A549 (cell line): Measurements from ENCODE around the gene RFC1. TPM values are rescaled to one million over a fixed set of nuclear protein-coding genes. Genes with fewer than 3 reads are reported as not detected.
"Not testable (repeated sequence)": the region's sequence is repeated elsewhere in the genome, so short reads cannot be mapped to it uniquely, and the experiment has no call there.

Experiments
- ATAC-seq, 2 experiments: fragments of 200-7000 bp in 1 of 2; fragments of >200 bp in 1 of 2; cut with Nextera tagmentation in 1 of 2; cut with Tn5 transposase in 1 of 2; 3 replicates each; pipeline versions ENCODE4 v1.8.0 to v1.9.1; 2018 to 2020; ENCODE audit warnings: mild to moderate bottlenecking in 1 of 2, moderate library complexity in 1 of 2
- CTCF ChIA-PET: fragments of 300-600 bp; sonication (Branson Sonifier 250); formaldehyde crosslinking; extraction: SDS; loops from one replicate; lab custom pipeline; 2021; ENCODE audit warnings: antibody characterized with exemption, inconsistent platforms; lab: Yijun Ruan, JAX
- POLR2A ChIA-PET: fragments of 350-600 bp; formaldehyde crosslinking; extraction: SDS; loops from one replicate; lab custom pipeline; 2021; ENCODE audit warnings: antibody characterized with exemption, inconsistent platforms; lab: Yijun Ruan, JAX
- DNase-seq, 2 experiments: peaks; one replicate each; pipeline versions ENCODE4 v3.0.0 to v3.0.0-alpha.2; 2011 to 2016; ENCODE audit warnings: low read depth in 1 of 2, low spot score in 1 of 2
- FAIRE-seq: peaks from 2 replicates; lab custom pipeline; 2011; peaks lifted over from hg19 to GRCh38; lab: Jason Lieb, UNC
- H3K27ac ChIP-seq, 2 experiments: fragments of >200 bp; sonication (Bioruptor Twin); formaldehyde crosslinking; 3 replicates each; pipeline ENCODE4 v1.5.1; 2016 to 2017
- H3K4me1 ChIP-seq: fragments of >200 bp; sonication (Bioruptor Twin); formaldehyde crosslinking; 3 replicates; pipeline ENCODE4 v1.6.1; 2016
- H3K4me2 ChIP-seq: fragments of >200 bp; sonication (Bioruptor Twin); formaldehyde crosslinking; 3 replicates; pipeline ENCODE4 v1.6.1; 2016
- H3K4me3 ChIP-seq: fragments of >200 bp; sonication (Bioruptor Twin); formaldehyde crosslinking; 3 replicates; pipeline ENCODE4 v1.5.1; 2016
- H3K9me3 ChIP-seq: fragments of >200 bp; sonication (Bioruptor Twin); formaldehyde crosslinking; 3 replicates; pipeline ENCODE4 v1.6.1; 2016
- FOSL2 ChIP-seq, 2 experiments: fragments of 450-650 bp in 1 of 2; fragments of >200 bp in 1 of 2; sonication (Bioruptor Twin) in 1 of 2; formaldehyde crosslinking; IDR thresholded peaks; 2 replicates each; pipeline versions ENCODE4 v1.5.0 to v1.6.1; 2016 to 2020; ENCODE audit warnings: mild to moderate bottlenecking in 1 of 2, moderate library complexity in 1 of 2
- GATA3 ChIP-seq: IDR thresholded peaks from 2 replicates; pipeline ENCODE4 v1.6.1; 2012; ENCODE audit warnings: borderline replicate concordance
- HDAC2 ChIP-seq: fragments of 200-600 bp; sonication (generic); IDR thresholded peaks from 2 replicates; pipeline ENCODE4 v1.6.1; 2016
- KDM5A ChIP-seq: fragments of 200-600 bp; sonication (generic); IDR thresholded peaks from 2 replicates; pipeline ENCODE4 v1.6.1; 2016; ENCODE audit warnings: antibody characterized with exemption, mild to moderate bottlenecking
- MAFK ChIP-seq: fragments of 450-650 bp; IDR thresholded peaks from 2 replicates; pipeline ENCODE4 v1.6.1; 2014; ENCODE audit not compliant: partially characterized antibody
- NPAS2 ChIP-seq: fragments of 250-450 bp; sonication (Bioruptor Pico); IDR thresholded peaks from 2 replicates; pipeline ENCODE4 v1.8.0; 2022; ENCODE audit warnings: mild to moderate bottlenecking, moderate library complexity, borderline replicate concordance
- SREBF2 ChIP-seq: fragments of 450-650 bp; IDR thresholded peaks from 2 replicates; pipeline ENCODE4 v1.6.1; 2014; ENCODE audit warnings: mild to moderate bottlenecking, moderate library complexity
- TP53 ChIP-seq: fragments of 250-450 bp; sonication (Bioruptor Pico); IDR thresholded peaks from 2 replicates; pipeline ENCODE4 v1.5.0; 2021; ENCODE audit warnings: mild to moderate bottlenecking, moderate library complexity
- WGBS: methylation state at CpG from one replicate; pipeline ENCODE4 v1.1.6; 2017; ENCODE audit errors: missing lambda C conversion rate; 5-methylcytosine and 5-hydroxymethylcytosine counted together
- polyA plus RNA-seq, 4 experiments: library from polyadenylated mRNA; depleted of rRNA in 3 of 4; stranded (reverse); fragments of >200 nt; fragmentation: RNase III in 1 of 4; extraction: RNeasy Plus Mini Kit Qiagen cat#74134 plus additional on column Dnase treatment in 1 of 4; gene quantifications; 2 replicates in 3 of 4; 3 replicates in 1 of 4; pipeline ENCODE4 v1.2.3, GENCODE V29; 2011 to 2017
- TF ChIP-seq, protein P1 (sequence below): fragments of 200-600 bp; sonication (generic); IDR thresholded peaks from 2 replicates; pipeline ENCODE4 v1.6.1; 2016; ENCODE audit warnings: antibody characterized with exemption, mild to moderate bottlenecking, moderate library complexity
- TF ChIP-seq, protein P2 (sequence below): fragments of >200 bp; sonication (Bioruptor Twin); formaldehyde crosslinking; IDR thresholded peaks from 2 replicates; pipeline ENCODE4 v1.6.1; 2016
- TF ChIP-seq, protein P3 (sequence below): fragments of 250-450 bp; sonication (Bioruptor Pico); IDR thresholded peaks from 2 replicates; pipeline ENCODE4 v1.5.0; 2021; ENCODE audit warnings: mild to moderate bottlenecking, moderate library complexity, borderline replicate concordance
- TF ChIP-seq, protein P4 (sequence below): IDR thresholded peaks from 2 replicates; pipeline ENCODE4 v1.6.1; 2012; ENCODE audit warnings: low read depth, borderline replicate concordance

Gene RFC1
- polyA plus RNA-seq, 2 of the 4 experiments (the other 2 are of a cell fraction), result 24.5 to 46.5 TPM

DNA sequence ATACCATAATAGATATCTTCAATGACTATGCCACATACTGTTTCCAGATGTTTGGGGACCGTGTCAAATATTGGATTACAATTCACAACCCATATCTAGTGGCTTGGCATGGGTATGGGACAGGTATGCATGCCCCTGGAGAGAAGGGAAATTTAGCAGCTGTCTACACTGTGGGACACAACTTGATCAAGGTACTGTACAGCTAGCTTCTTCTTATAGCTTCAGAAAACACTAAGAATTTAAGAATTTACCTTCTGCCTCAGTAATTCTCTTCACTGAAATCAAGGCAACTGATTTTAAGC, 41.4 kb upstream of the RFC1 start:
- no peaks in the 10 kb centered on the region for H3K9me3 ChIP-seq
- CTCF ChIA-PET, result no interaction called here
- POLR2A ChIA-PET, result interaction anchor here (0.9 kb wide), 1 partner anchor 42 kb away, joined by 3 read pairs; no protein-coding TSS in a partner anchor
- TF ChIP-seq SREBF2, result no peak
- no peak overlapping the region for H3K27ac ChIP-seq
- DNase-seq, result no peak
- peak in 1 of 2 experiments; percentile 64; a peak in 3 of 6 replicates for ATAC-seq
- peak overlapping the region; percentile 91 for H3K4me2 ChIP-seq
- WGBS, result 65% methylated on average over 1 of the region's 1 CpG
- H3K4me3 ChIP-seq, result peak overlapping the region; percentile 36; the same call in 1 of the 3 replicates
- peaks cover 13% of the 10 kb centered on the region; the same call in 2 of the 3 replicates for H3K4me1 ChIP-seq
- no peak for FAIRE-seq

DNA sequence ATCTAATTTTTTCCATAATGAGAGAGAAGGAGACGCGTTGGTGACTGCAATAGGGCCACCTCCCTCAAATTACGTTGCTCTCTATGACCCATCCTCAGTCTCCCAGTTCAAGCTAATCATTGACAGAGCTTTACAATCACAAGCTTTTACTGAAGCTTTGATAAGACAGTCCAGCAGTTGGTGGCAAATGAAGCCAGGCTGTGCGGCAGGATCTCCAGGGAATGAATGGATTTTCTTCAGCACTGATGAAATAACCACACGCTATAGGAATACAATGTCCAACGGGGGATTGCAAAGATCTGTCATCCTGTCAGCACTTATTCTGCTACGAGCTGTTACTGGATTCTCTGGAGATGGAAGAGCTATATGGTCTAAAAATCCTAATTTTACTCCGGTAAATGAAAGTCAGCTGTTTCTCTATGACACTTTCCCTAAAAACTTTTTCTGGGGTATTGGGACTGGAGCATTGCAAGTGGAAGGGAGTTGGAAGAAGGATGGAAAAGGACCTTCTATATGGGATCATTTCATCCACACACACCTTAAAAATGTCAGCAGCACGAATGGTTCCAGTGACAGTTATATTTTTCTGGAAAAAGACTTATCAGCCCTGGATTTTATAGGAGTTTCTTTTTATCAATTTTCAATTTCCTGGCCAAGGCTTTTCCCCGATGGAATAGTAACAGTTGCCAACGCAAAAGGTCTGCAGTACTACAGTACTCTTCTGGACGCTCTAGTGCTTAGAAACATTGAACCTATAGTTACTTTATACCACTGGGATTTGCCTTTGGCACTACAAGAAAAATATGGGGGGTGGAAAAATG, 40.8 kb upstream of the RFC1 start, which contains the start of gene KLB:
KLB (plus strand) TSS at position 168 of the 821 bp plus-strand sequence; CDS start at position 188, 20 bp downstream.
- Histone ChIP-seq H3K4me1 (peaks cover 15% of the 10 kb centered on the region; the same call in 2 of the 3 replicates), H3K9me3 (no peaks in the 10 kb centered on the region), H3K27ac (peak within 1 kb of the TSS in 1 of 2 experiments; percentile 26; a peak in 1 of 6 replicates), H3K4me2 (peak within 1 kb of the TSS; percentile 91), H3K4me3 (peak within 1 kb of the TSS; percentile 36)
- FAIRE-seq, result no peak
- peak; percentile 22 to 59 for DNase-seq
- WGBS, result 25% methylated on average over 12 of the region's 12 CpGs
- no peak for TF ChIP-seq TP53 (CRISPR knock-in tag)
- ChIA-PET CTCF (interaction anchor here (1.1 kb wide), 1 partner anchor 21 kb away, joined by 4 read pairs; no protein-coding TSS in a partner anchor), POLR2A (no interaction called here)
- peak; percentile 76 to 78 for ATAC-seq

DNA sequence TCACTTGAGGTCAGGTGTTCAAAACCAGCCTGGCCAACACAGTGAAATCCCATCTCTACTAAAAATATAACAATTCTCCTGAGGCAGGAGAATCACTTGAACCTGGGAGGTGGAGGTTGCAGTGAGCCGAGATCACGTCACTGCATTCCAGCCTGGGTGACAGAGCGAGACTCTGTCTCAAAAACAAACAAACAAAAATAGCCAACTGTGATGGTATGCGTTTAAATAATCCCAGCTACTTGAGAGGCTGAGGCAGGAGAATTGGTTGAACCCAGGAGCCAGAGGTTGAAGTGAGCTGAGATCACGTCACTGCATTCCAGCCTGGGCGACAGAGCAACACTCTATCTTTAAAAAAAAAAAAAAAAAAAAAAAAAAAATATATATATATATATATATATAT, 35.5 kb upstream of the RFC1 start:
- POLR2A ChIA-PET; H3K9me3 ChIP-seq; CTCF ChIA-PET; H3K4me3 ChIP-seq; H3K4me1 ChIP-seq; FAIRE-seq; TF ChIP-seq FOSL2 (IDR thresholded peaks at IDR 0.05): not testable (repeated sequence)
- WGBS, result 7% methylated on average over 6 of the region's 6 CpGs
- ATAC-seq (peak in 1 of 2 experiments; percentile 70; a peak in 3 of 6 replicates), DNase-seq (peak in 1 of 2 experiments; percentile 64)
- H3K27ac ChIP-seq, result 0 out of 6 replicates have a peak overlapping the region, but pooled peaks of 1 of the 2 experiments have one; percentile 16
- TF ChIP-seq GATA3 (peak; percentile 31; the same call in 1 of the 2 replicates), FOSL2 (CRISPR knock-in tag; IDR thresholded peaks at IDR 0.05) (peak; percentile 34; the same call in 1 of the 2 replicates)
- peak overlapping the region; percentile 50; the same call in 2 of the 3 replicates for H3K4me2 ChIP-seq

DNA sequence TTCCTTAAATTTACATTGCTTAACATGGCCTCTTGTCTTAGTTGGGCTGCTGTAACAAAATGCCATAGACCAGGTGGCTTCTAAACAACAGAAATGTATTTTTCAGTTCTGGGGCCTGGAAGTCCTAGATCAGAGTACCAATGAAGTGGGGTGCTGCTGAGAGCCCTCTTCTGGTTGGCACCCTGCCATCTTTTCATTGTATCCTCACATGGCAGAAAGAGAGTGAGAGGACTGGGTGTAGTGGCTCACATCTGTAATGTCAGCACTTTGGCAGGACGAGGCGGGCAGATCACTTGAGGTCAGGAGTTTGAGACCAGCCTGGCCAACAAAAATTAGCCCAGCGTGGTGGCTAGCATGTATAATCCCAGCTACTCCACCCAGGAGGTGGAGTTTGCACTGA, 28.5 kb upstream of the RFC1 start:
- Histone ChIP-seq H3K27ac (no peak overlapping the region), H3K9me3 (no peaks in the 10 kb centered on the region), H3K4me1 (no peaks in the 10 kb centered on the region), H3K4me3 (no peak overlapping the region), H3K4me2 (no peak overlapping the region)
- DNase-seq (no peak), FAIRE-seq (no peak)
- CTCF ChIA-PET, result no interaction called here
- POLR2A ChIA-PET, result no interaction called here
- WGBS, result 100% methylated on average over 1 of the region's 3 CpGs
- TF ChIP-seq, protein P1, sequence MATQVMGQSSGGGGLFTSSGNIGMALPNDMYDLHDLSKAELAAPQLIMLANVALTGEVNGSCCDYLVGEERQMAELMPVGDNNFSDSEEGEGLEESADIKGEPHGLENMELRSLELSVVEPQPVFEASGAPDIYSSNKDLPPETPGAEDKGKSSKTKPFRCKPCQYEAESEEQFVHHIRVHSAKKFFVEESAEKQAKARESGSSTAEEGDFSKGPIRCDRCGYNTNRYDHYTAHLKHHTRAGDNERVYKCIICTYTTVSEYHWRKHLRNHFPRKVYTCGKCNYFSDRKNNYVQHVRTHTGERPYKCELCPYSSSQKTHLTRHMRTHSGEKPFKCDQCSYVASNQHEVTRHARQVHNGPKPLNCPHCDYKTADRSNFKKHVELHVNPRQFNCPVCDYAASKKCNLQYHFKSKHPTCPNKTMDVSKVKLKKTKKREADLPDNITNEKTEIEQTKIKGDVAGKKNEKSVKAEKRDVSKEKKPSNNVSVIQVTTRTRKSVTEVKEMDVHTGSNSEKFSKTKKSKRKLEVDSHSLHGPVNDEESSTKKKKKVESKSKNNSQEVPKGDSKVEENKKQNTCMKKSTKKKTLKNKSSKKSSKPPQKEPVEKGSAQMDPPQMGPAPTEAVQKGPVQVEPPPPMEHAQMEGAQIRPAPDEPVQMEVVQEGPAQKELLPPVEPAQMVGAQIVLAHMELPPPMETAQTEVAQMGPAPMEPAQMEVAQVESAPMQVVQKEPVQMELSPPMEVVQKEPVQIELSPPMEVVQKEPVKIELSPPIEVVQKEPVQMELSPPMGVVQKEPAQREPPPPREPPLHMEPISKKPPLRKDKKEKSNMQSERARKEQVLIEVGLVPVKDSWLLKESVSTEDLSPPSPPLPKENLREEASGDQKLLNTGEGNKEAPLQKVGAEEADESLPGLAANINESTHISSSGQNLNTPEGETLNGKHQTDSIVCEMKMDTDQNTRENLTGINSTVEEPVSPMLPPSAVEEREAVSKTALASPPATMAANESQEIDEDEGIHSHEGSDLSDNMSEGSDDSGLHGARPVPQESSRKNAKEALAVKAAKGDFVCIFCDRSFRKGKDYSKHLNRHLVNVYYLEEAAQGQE, result no peak
- TF ChIP-seq, protein P2, sequence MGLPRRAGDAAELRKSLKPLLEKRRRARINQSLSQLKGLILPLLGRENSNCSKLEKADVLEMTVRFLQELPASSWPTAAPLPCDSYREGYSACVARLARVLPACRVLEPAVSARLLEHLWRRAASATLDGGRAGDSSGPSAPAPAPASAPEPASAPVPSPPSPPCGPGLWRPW, result no peak
- TF ChIP-seq, protein P3, sequence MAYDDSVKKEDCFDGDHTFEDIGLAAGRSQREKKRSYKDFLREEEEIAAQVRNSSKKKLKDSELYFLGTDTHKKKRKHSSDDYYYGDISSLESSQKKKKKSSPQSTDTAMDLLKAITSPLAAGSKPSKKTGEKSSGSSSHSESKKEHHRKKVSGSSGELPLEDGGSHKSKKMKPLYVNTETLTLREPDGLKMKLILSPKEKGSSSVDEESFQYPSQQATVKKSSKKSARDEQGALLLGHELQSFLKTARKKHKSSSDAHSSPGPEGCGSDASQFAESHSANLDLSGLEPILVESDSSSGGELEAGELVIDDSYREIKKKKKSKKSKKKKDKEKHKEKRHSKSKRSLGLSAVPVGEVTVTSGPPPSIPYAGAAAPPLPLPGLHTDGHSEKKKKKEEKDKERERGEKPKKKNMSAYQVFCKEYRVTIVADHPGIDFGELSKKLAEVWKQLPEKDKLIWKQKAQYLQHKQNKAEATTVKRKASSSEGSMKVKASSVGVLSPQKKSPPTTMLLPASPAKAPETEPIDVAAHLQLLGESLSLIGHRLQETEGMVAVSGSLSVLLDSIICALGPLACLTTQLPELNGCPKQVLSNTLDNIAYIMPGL, result no peak
- TF ChIP-seq KDM5A (no peak), NPAS2 (CRISPR knock-in tag) (no peak), HDAC2 (no peak), MAFK (peak; percentile 18)
- TF ChIP-seq, protein P4, sequence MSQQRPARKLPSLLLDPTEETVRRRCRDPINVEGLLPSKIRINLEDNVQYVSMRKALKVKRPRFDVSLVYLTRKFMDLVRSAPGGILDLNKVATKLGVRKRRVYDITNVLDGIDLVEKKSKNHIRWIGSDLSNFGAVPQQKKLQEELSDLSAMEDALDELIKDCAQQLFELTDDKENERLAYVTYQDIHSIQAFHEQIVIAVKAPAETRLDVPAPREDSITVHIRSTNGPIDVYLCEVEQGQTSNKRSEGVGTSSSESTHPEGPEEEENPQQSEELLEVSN, result no peak
- TF ChIP-seq, all 56 proteins: peak for 1
- ATAC-seq, result no peak
